Activated T-cell treated with anti-CD3 and anti-CD28 coated beads, Interleukin-2, amount 50 U/mL, for 48 hours (primary cell): ENCODE data around the gene PRSS57.
A peak's percentile ranks its signal among the peaks of the same experiment; 100 is the strongest.

Source experiments
- DNase-seq, 2 experiments: peaks; one replicate each; pipeline ENCODE4 v3.0.0-alpha.2; 2020

PRSS57 gene

DNA sequence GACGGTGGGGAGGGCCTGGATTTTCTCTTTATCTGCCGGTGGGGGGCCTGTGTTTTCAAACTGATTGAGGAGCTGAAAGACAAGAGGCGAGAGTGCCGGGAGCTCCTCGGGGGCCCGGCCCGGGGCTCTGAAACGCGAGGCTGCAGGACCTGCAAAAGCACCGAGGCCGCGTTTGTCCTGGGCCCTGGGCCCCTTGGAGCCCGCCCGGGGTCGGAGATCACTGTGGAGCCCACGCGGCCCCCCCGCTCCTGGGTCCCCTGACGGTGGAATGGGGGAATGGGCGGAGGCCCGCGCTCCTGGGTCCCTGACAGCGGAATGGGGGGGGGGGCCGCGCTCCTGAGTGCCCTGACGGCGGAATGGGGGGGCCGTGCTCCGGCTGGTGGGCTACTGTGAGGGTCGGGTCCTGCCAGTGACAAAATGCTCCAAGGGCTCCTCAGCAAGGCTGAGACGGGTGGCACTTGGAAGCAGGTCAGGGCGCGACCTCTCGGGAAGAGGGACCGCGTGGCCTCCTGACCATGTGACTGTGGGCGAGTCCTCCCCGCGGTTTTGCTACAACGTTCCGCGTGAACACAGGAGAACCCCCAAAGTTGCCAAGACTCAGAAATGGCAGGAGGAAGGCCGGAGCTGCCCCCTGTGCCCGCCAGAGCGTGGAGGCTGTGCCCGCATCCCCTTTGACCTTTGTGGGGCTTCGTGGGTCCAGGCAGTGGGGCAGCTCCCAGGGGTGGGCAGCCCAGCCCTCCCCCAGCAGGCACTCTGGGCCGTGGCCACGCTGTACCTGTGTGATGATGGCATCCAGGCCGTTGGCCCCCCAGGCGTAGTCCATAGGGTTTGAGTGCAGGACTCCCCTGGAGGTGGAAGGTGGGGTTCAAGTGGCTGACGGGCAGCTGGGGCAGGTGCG, 46.1 kb downstream of the PRSS57 start:
- no peak for DNase-seq

- no peak for DNase-seq
These were observed 46.9 kb downstream of the PRSS57 start for GRCh38 chr19:648305-648704.

GRCh38 chr19:647566-648284, 47.5 kb downstream of the PRSS57 start:
- no peak for DNase-seq

- no peak for DNase-seq
These were observed 48.3 kb downstream of the PRSS57 start for GRCh38 chr19:646779-647565.

DNA sequence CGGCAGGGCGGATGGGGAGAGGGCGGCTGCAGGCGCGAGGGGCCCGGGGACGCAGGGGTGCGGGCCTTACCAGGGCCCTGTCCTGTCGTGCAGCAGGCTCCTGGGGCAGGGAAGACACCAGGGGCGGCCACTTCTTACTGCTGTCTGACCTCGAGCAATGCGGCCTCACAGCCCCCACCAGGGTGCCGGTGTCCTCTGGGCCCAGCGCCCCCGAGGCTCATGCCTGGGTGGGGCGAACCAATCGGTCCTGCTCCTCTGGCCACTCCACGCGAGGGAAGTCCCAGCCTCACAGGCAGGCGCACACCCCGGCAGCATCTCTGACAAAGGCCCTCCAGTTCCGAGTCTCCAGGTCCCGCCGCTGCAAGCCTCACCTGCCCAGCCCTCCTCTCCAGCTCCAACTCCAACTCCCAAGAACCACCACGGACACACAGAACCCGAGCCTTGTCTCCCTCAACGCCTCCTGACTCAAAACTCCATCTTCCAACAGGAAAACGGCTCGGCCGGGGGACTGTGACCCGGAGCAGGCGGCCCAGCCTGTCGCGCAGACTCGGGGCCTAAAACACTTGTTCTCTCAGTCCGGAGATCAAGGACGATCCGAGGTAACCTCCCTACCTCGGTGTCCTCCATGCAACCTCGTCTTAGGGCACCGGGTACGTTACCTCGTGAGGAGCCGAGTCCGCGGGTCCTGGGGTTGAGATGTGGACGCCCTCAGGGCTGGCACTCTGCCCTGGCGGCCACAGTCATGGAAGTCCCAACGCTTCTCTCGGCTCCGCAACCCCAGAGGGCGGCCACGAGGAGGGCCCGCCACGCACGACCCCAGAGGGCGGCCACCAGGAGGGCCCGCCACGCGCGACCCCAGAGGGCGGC, 49.1 kb downstream of the PRSS57 start:
- DNase-seq = no peak

DNA sequence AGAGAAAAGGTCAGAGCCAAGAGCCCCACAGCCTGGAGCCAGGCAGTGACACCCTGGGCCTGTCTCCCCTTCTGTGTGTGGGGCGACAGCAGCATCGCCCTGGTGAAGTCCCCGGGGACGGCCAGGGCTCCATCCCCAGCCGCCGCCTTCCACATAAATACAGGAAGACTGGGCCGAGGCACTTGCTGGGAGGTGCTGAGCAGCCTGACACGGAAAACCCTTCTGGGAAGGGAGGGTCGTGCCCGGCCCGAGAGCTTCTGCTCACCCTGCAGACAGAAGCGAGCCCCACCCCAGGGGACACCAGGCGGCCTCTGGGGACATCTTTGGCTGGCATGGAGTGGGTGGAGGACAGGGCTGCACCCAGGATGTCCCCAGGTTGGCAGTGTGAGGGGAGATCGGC, 50.5 kb downstream of the PRSS57 start:
- no peak for DNase-seq

DNA sequence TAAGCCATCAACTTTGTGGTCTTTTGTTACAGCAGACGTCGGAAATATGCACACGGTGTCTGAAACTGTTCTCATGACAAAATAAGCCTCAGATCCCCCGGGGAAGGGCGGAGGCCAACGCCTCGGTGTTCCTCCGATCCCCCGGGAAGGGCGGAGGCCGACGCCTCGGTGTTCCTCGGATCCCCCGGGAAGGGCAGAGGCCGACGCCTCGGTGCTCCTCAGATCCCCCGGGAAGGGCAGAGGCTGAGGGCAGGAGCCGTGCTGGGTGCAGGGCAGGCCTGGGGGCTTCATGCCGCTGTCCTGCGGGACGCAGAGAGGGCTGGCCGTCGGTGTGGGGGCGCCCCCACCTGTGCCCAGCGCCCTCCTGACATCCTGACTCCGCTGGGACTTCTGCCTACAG, 50.9 kb downstream of the PRSS57 start:
- DNase-seq = no peak

DNA sequence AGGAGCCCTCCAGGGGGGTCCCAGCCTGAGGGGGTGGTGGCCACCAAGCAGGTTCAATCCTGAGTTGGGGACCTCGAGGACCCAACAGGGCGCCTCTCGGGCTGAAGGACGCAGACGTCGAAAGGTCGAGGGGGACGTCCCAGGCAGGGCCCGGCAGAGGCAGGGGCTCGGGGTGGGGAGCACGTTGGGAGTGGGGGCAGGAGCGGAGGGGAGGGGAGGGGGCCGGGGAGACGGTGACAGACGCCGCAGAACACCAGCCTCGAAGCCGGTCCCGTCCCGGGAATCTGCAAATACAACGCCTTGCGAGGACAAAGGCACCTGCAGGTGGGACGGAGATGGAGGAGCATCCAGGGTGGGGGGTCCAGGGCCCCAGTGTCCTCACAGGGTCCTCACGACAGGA, 51.5 kb downstream of the PRSS57 start:
- no peak for DNase-seq

DNA sequence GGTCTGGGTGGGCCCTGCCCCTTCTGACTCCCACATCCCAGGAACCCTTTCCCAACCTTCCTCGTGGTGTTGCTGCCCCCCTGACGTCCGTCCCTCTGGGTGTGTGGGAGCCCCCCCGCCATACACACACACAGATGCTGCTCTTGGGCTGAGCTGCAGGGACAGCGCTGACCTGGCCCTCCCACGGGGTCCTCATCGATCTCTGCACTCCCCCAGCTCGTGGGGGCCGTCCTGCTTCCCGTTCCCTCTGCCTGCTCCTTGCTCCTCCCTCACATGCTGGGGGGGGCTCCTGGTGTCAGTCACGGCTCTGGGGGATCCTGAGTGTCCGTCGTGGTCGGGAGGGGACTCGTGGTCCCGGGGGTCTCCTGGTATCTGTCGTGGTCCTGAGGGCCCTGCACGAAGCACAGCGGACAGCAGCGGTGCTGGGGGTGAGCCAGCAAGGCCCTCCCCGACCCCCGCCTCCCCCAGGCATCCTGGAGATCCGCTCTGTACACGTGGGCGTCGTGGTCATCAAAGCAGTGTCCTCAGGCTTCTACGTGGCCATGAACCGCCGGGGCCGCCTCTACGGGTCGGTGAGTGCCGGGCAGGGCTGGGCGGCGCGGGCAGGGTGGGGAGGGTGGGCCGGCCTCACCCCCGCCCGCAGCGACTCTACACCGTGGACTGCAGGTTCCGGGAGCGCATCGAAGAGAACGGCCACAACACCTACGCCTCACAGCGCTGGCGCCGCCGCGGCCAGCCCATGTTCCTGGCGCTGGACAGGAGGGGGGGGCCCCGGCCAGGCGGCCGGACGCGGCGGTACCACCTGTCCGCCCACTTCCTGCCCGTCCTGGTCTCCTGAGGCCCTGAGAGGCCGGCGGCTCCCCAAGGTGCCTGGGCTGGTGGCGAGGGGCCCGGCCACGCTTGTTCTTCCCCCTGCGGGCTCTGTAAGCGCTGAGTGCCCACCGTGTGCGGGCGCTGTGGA, 52.2 kb downstream of the PRSS57 start:
- DNase-seq = no peak

DNA sequence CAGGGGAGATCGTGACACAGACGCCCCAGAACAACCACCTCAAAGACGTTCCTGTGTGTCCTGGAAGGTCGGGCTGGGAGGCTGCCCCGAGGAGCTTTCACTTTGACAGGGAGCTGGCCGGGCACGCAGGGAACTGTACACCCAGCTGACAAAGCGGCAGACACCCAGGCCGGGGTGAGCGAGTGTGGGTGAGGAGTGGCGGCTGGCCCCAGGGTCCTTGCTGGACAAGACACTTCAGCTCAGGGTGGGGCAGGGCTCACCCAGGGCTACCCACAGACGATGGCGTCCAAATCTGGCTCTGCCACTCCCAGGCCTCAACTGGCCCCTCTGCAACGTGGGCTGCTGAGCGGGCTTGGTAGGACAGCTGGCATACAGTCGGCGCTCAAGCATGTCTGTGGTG, 53.5 kb downstream of the PRSS57 start:
- DNase-seq = no peak

DNA sequence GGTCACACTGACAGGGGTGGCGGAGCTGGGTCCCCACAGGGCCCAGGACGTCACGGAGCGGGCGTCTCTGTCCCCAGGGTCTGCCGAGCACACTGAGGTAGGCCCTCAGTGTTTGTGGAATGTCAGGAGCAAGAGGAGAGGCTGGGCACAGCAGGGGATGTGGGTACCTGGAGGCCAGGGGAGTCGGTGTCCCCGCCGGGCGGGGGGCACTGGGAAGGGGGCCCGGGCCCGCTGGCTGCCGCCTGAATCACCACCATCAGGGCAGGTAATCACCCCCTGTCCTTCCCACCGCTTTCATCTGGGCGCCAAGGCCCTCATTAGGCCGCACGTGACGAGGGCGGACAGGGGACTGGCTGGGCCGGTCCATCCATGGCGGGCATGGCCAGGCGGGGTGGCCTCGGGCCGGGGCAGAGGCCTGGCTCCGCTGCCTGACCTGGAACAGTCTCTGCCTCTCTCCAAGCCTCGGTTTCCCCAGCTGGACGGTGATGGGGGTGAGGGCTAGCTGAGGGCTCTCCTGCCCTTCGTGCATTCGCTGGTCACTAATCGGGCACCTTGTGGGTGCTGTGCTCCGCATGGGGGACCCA, 54.6 kb downstream of the PRSS57 start:
- no peak for DNase-seq

GRCh38 chr19:640161-640558, 55.1 kb downstream of the PRSS57 start:
- DNase-seq = no peak

- DNase-seq = peak; percentile 98
These were observed 55.7 kb downstream of the PRSS57 start, which contains the start of gene FGF22 for GRCh38 chr19:639253-640160. FGF22 (plus strand) TSS chr19:639879; CDS start chr19:639926, 47 bp downstream.

GRCh38 chr19:638906-639252, 56.4 kb downstream of the PRSS57 start:
- DNase-seq = no peak
